Colonic mucosa (tissue), 4 donors: Measurements from ENCODE around the gene SLC3A2. TPM values are rescaled to one million over a fixed set of nuclear protein-coding genes. Genes with fewer than 3 reads are reported as not detected.
A peak's percentile ranks its signal among the peaks of the same experiment; 100 is the strongest.
"Not testable (repeated sequence)": the region's sequence is repeated elsewhere in the genome, so short reads cannot be mapped to it uniquely, and the experiment has no call there.

Experiments
- DNase-seq: peaks from one replicate; pipeline ENCODE4 v3.0.0-alpha.2; 2020
- H3K27ac ChIP-seq: fragments of 200-600 bp; one replicate; pipeline ENCODE4 v1.8.0; 2021
- H3K27me3 ChIP-seq: fragments of 200-600 bp; one replicate; pipeline ENCODE4 v1.8.0; 2021
- H3K36me3 ChIP-seq: fragments of 200-600 bp; one replicate; pipeline ENCODE4 v1.8.0; 2021
- H3K4me1 ChIP-seq: fragments of 200-600 bp; one replicate; pipeline ENCODE4 v1.8.0; 2021; ENCODE audit warnings: mild to moderate bottlenecking
- H3K4me3 ChIP-seq: fragments of 200-600 bp; one replicate; pipeline ENCODE4 v1.8.0; 2021
- H3K9ac ChIP-seq, 2 donors: one replicate each; pipeline ENCODE4 v1.7.0; 2013; ENCODE audit warnings: control low read depth in 2 of 2, low read depth in 2 of 2, low read length in 2 of 2
- H3K9me3 ChIP-seq: fragments of 200-600 bp; one replicate; pipeline ENCODE4 v1.8.0; 2021
- intact Hi-C: fragments of 100-400 bp; cut with DNase I; formaldehyde crosslinking; loops from one replicate; pipeline ENCODE4 v1.14.1; 2022
- total RNA-seq, 2 donors: library from RNA; stranded (reverse); fragmentation: NEBNext Ultra II Directional in 1 of 2; extraction: Animal tissue kit (Norgen Biotek cat#: 25700) in 1 of 2; gene quantifications; one replicate each; pipeline ENCODE4 v1.2.1, GENCODE V29; 2021
- TF ChIP-seq, protein P1 (sequence below): fragments of 200-600 bp; IDR thresholded peaks from one replicate; pipeline ENCODE4 v1.8.0; 2022; ENCODE audit warnings: antibody characterized with exemption, mild to moderate bottlenecking
- donor health status: healthy.
- donor health status: DM: no; HTN: no; CAD: no.
- donor health status: DM: no; HTN: no; CAD: no.

The SLC3A2 gene
- total RNA-seq, 2 donors from 2014 or later: 70.4 to 116 TPM

DNA sequence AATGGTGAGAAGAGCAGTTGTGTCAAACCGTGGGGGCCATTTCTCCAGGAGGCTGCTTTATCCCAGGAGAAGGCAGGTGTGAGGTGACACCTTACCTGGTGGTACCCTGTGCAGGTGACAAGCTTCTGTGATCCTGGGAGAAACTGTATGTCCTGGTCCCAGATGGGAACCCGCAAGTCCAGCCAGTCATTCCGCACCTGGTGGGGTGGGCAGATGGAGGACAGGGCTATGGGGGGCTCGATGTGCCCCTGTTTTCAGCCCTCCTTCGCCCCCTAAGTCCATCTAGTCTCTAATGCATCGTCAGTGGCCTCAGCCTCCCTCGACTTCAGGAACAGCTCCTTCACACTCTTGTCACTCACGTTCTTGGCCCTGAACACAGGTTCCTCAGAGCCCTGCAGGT, 45.4 kb upstream of the SLC3A2 start:
- intact Hi-C loops: no loop called here
- TF ChIP-seq, protein P1, sequence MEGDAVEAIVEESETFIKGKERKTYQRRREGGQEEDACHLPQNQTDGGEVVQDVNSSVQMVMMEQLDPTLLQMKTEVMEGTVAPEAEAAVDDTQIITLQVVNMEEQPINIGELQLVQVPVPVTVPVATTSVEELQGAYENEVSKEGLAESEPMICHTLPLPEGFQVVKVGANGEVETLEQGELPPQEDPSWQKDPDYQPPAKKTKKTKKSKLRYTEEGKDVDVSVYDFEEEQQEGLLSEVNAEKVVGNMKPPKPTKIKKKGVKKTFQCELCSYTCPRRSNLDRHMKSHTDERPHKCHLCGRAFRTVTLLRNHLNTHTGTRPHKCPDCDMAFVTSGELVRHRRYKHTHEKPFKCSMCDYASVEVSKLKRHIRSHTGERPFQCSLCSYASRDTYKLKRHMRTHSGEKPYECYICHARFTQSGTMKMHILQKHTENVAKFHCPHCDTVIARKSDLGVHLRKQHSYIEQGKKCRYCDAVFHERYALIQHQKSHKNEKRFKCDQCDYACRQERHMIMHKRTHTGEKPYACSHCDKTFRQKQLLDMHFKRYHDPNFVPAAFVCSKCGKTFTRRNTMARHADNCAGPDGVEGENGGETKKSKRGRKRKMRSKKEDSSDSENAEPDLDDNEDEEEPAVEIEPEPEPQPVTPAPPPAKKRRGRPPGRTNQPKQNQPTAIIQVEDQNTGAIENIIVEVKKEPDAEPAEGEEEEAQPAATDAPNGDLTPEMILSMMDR: no peak
- no peak for DNase-seq
- Histone ChIP-seq H3K36me3 (no peaks in the 10 kb centered on the region), H3K27ac (no peak overlapping the region), H3K4me1 (peaks cover 4% of the 10 kb centered on the region), H3K27me3 (no peaks in the 10 kb centered on the region), H3K4me3 (no peak overlapping the region), H3K9me3 (no peaks in the 10 kb centered on the region), H3K9ac (no peak overlapping the region)

DNA sequence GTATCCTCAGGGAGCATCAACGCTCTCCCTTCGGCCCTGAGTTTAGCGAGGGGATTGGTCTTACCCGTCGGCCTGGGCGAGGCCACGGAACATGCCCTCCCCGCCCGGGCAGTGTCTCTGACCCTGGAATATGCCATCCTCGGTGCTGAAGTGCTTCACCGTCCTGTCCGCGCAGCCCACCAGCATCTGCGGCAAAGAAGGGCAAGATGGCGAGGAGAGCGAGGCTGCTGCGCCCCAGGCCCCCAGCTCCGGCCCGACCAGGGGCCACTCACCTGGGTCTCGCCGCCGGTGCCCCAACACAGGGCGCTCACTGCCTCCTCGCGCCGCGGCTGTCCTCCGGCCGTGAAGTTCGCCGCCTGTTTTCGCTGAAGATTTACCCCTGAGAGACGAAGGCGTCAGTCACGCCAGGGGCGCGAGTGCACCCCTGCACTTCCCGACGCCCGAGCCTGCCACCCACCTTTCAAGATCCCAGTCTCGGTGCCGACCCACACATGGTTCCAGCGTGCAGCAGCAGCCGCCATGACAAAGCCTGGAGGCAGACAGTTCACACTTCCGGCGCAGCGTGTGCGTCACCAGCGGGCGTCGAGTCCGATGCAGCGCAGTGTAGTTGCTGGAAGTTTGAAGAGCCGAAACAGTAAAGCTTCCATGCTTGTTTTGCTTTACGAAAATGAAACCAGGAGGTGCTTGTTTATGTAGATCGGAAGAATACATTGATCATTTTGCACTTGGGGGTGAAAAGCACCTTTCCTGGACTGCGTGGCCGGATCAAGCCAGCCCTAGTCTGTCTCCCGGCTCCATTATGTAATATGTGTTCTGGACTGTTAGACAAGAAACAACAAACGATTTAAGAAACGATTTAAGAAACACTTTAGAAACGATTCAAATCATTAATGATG, 41.4 kb upstream of the SLC3A2 start, which contains the start of gene WDR74:
TSS of gene WDR74 (minus strand) at position 541 of the 896 bp plus-strand sequence. CDS start at position 521, 20 bp downstream.
- Histone ChIP-seq H3K9ac (peak within 1 kb of the TSS; percentile 87 to 95), H3K4me1 (peaks cover 3% of the 10 kb centered on the region), H3K4me3 (peak within 1 kb of the TSS; percentile 89), H3K27me3 (no peaks in the 10 kb centered on the region), H3K9me3 (no peaks in the 10 kb centered on the region), H3K27ac (peak within 1 kb of the TSS; percentile 97), H3K36me3 (no peaks in the 10 kb centered on the region)
- TF ChIP-seq, protein P1: no peak
- intact Hi-C loops: no loop called here
- peak; percentile 97 for DNase-seq

DNA sequence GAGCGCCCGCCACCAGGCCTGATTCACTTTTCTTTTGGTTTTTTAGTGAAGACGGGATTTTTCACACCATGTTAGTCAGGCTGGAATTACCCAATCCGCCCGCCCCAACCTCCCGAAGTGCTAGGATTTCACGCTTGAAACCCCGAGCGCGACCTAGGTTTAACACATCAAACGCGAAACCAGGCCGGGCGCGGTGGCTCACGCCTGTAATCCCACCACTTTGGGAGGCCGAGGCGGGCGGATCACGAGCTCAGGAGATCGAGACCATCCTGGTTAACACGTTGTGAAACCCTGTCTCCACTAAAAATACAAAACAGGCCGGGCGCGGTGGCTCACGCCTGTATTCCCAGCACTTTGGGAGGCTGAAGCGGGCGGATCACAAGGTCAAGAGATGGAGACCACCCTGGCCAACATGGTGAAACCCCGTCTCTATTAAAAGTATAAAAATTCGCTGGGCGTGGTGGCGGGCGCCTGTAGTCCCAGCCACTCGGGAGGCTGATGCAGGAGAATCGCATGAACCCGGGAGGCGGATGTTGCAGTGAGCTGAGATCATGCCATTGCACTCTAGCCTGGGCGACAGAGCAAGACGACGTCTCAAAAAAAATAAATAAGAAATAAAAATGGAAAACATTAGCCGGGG, 39.9 kb upstream of the SLC3A2 start:
- H3K27me3 ChIP-seq, H3K4me1 ChIP-seq, intact Hi-C loops, H3K36me3 ChIP-seq, H3K9me3 ChIP-seq: not testable (repeated sequence)
- DNase-seq: peak; percentile 77
- Histone ChIP-seq H3K27ac (peak overlapping the region; percentile 97), H3K9ac (peak overlapping the region; percentile 60 to 95), H3K4me3 (peak overlapping the region; percentile 89)

DNA sequence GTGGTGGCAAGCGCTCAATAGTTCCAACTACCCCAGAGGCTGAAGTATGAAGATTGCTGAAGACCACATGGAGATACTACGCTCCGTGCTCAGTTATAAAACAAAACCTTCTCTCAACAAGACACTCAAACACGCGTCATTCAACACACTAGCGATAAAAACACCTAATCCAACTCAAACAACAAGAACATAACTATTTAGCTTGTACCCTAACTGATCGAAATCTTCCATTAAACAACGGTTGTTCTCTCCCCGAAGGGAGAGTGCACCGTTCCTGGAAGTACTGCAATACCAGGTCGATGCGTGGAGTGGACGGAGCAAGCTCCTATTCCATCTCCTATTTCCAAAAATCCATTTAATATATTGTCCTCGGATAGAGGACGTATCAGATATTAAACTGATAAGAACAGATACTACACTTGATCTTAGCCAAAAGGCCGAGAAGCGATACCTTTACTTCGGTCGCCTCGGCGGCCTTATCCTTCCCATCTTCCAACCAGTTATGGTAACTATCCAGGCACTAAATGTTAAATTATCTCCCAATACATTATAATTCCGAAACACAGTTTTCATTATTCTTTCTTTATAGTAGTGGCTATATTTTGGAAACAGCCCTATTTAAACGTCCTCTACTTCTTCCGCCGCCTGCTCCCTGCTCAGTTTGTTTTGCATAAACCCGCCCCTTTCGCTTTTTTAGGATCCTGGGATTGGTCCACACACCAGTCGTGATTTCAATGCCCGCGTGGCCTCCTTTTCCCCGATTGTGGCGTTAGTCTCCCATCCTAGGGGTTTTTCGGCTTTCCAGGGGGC, 39.1 kb upstream of the SLC3A2 start:
- TF ChIP-seq, protein P1: no peak
- Histone ChIP-seq H3K4me3 (peak overlapping the region; percentile 89), H3K27ac (peak overlapping the region; percentile 97), H3K27me3 (no peaks in the 10 kb centered on the region), H3K36me3 (no peaks in the 10 kb centered on the region), H3K4me1 (peaks cover 3% of the 10 kb centered on the region), H3K9ac (peak overlapping the region; percentile 77 to 91), H3K9me3 (no peaks in the 10 kb centered on the region)
- intact Hi-C loops: no loop called here
- peak; percentile 94 for DNase-seq

DNA sequence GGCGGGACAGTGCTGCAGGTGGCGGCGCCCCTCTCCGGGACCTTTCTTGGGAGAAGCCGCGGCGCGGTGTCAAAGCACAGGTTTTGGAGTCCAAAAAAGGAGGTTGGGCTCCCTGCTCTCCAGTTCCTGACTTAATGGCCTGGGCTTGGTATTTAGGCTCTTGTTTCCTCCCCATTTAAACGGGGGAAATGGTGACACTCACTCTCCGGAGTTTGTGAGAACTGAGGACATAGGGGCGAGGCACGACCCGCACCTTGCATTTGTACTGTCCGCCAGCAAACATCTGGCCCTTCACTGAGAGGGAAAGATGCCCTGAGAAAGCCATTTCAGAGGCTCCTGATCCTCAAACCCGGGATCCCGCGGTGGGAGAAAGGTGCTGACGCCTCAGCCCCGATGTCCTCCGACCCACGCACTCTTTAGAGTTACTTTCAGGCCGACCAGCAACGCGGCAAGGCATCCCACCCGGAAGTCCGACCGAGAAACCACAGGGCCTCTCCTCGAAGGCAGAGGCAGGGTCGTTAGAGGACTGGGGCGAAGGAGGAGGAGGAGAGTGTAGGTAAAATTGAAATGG, 38.4 kb upstream of the SLC3A2 start:
- DNase-seq: peak; percentile 51
- Histone ChIP-seq H3K27ac (peak overlapping the region; percentile 97), H3K9ac (peak overlapping the region; percentile 77 to 91), H3K36me3 (no peaks in the 10 kb centered on the region), H3K4me1 (peaks cover 3% of the 10 kb centered on the region), H3K9me3 (no peaks in the 10 kb centered on the region), H3K4me3 (peak overlapping the region; percentile 21), H3K27me3 (no peaks in the 10 kb centered on the region)
- intact Hi-C loops: no loop called here
- TF ChIP-seq, protein P1: no peak

DNA sequence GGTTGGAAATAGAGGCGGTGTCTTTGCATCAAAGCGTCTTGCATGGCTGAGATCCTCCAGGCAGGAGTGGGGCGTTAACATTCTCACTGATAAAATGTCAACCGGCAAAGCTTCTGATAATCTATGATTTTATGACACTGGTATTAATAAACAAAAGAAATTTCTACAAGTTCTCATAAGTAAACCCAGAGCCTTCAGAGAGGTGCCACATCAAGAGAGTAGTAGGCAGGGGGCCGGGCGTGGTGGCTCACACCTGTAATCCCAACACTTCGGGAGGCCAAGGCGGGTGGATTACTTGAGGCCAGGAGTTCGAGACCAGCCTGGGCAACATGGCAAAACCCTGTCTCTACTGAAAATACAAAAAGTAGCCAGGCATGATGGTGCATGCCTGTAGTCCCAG, 37.8 kb upstream of the SLC3A2 start:
- peak overlapping the region; percentile 97 for H3K27ac ChIP-seq
- H3K9ac ChIP-seq: peak overlapping the region in 1 of 2 donors; percentile 91
- H3K27me3 ChIP-seq, H3K36me3 ChIP-seq, H3K9me3 ChIP-seq, H3K4me1 ChIP-seq, intact Hi-C loops, H3K4me3 ChIP-seq: not testable (repeated sequence)
- DNase-seq: peak; percentile 32
